Lower leg skin (tissue), 3 donors: ENCODE measurements around the gene STARD10.

ENCODE experiments used
- POLR2A ChIP-seq, 2 donors: fragments of 450-650 bp; IDR thresholded peaks; one replicate each; pipeline ENCODE4 v1.6.1; 2016 to 2017; ENCODE audit warnings: antibody characterized with exemption in 2 of 2, mild to moderate bottlenecking in 1 of 2, moderate library complexity in 1 of 2
- TF ChIP-seq, protein P1 (sequence below), 3 donors: fragments of 450-650 bp; IDR thresholded peaks; one replicate each; pipeline ENCODE4 v1.5.1; 2016; ENCODE audit warnings: antibody characterized with exemption in 3 of 3, mild to moderate bottlenecking in 3 of 3, moderate library complexity in 2 of 3

DNA sequence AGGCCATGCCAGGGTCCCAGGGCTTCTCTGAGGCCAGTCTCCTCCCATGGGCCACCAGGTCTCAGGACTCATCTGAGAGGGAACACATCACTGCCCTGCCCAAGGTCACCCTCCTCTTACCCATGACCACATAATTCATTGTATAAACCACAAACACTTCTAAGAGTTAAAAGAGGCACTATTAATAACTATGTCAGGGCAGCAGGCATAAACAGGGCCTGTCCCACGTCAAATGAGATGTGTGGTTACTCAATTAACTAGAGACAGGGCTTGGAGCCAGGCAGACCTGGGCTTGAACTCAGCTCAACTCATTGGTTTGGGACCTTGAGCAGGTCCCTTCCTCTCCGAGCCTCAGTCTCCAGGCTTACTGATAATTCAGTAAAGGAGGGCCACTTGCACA is 74.7 kb downstream of the STARD10 start:
- TF ChIP-seq, protein P1, sequence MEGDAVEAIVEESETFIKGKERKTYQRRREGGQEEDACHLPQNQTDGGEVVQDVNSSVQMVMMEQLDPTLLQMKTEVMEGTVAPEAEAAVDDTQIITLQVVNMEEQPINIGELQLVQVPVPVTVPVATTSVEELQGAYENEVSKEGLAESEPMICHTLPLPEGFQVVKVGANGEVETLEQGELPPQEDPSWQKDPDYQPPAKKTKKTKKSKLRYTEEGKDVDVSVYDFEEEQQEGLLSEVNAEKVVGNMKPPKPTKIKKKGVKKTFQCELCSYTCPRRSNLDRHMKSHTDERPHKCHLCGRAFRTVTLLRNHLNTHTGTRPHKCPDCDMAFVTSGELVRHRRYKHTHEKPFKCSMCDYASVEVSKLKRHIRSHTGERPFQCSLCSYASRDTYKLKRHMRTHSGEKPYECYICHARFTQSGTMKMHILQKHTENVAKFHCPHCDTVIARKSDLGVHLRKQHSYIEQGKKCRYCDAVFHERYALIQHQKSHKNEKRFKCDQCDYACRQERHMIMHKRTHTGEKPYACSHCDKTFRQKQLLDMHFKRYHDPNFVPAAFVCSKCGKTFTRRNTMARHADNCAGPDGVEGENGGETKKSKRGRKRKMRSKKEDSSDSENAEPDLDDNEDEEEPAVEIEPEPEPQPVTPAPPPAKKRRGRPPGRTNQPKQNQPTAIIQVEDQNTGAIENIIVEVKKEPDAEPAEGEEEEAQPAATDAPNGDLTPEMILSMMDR (IDR thresholded peaks at IDR 0.05): no peak
- no peak for TF ChIP-seq POLR2A (IDR thresholded peaks at IDR 0.05)
